GM06990 (cell line): Measurements from ENCODE around the gene TECR.
"Not testable (repeated sequence)": the region's sequence is repeated elsewhere in the genome, so short reads cannot be mapped to it uniquely, and the experiment has no call there.

Experiments used
- DNase-seq: peaks from one replicate; pipeline ENCODE4 v3.0.0-alpha.2; 2011; ENCODE audit not compliant: insufficient read length; ENCODE audit errors: extremely low read depth
- H3K27me3 ChIP-seq: replicated peaks from 2 replicates; pipeline ENCODE4 v1.6.0; 2011; ENCODE audit warnings: low read length; ENCODE audit not compliant: control insufficient read depth, insufficient read depth
- H3K36me3 ChIP-seq: 2 replicates; pipeline ENCODE4 v1.5.1; 2011; ENCODE audit warnings: low read length; ENCODE audit not compliant: control insufficient read depth, insufficient read depth
- H3K4me3 ChIP-seq: replicated peaks from 2 replicates; pipeline ENCODE4 v1.5.1; 2011; ENCODE audit warnings: low read depth, mild to moderate bottlenecking, control low read depth, low read length
- TF ChIP-seq, protein P1 (sequence below): IDR thresholded peaks from 2 replicates; pipeline ENCODE4 v1.5.1; 2011; ENCODE audit warnings: low read length, control low read depth, mild to moderate bottlenecking, inconsistent platforms; ENCODE audit not compliant: insufficient read depth, poor library complexity, severe bottlenecking

The TECR gene

DNA sequence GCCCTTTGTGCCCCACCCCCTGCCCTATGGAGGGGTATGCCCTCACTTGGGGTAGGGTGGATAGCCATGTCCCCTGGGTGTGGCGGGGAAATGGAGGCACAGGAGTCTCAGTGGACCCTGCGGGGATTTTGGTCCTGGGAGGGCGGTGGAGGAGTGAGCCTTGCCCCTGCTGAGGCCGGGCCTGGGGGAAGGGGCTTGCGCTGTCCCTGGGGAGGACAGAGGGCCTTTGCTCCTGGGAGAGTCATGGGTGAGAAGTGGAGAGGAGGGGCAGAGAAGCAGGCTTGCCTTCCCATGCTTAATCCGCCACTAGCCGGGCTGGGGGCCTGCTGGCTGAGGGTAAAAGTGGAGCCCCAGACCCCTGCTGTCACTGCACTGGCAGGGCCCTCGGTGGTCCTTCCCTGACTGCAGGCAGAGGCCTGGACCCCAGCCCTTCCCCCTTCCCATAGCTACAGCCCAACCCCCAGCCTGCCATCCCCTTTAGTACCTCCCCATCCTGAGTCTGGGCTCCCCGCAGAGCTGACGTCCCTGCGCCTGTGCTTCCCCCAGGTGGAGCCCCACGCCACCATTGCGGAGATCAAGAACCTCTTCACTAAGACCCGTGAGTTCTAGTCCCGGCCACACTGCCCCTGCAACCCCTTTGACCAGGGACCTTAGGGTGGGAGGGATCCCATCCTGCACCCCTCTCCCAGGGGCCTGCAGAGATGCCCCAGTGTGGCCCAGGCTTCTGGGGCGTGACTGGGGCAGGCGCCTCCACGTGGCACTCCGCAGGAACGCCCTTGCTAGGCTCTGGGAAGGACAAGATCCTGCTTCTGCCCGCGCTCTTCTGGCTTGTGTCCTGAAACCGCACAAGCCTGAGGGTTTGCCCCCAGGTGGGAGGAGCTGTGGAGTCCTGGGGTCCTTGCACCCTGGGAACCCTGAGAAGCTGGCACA lies 33.5 kb downstream of the TECR start:
- Histone ChIP-seq H3K27me3 (no peaks in the 10 kb centered on the region), H3K4me3 (no peak overlapping the region), H3K36me3 (peaks cover 9% of the 10 kb centered on the region)
- DNase-seq, result no peak
- TF ChIP-seq, protein P1, sequence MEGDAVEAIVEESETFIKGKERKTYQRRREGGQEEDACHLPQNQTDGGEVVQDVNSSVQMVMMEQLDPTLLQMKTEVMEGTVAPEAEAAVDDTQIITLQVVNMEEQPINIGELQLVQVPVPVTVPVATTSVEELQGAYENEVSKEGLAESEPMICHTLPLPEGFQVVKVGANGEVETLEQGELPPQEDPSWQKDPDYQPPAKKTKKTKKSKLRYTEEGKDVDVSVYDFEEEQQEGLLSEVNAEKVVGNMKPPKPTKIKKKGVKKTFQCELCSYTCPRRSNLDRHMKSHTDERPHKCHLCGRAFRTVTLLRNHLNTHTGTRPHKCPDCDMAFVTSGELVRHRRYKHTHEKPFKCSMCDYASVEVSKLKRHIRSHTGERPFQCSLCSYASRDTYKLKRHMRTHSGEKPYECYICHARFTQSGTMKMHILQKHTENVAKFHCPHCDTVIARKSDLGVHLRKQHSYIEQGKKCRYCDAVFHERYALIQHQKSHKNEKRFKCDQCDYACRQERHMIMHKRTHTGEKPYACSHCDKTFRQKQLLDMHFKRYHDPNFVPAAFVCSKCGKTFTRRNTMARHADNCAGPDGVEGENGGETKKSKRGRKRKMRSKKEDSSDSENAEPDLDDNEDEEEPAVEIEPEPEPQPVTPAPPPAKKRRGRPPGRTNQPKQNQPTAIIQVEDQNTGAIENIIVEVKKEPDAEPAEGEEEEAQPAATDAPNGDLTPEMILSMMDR, result no peak

DNA sequence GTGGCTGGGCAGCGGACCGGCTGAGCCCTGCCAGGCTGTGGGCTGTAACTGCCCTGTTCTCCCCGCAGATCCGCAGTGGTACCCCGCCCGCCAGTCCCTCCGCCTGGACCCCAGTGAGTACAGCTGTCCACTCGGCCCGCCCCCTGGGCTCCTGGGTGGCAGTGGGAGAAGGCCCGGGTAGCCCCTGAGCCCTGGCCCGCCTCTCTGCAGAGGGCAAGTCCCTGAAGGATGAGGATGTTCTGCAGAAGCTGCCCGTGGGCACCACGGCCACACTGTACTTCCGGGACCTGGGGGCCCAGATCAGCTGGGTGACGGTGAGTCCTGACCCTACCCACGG lies 34.2 kb downstream of the TECR start:
- TF ChIP-seq, protein P1, result no peak
- Histone ChIP-seq H3K36me3 (peaks cover 9% of the 10 kb centered on the region), H3K4me3 (no peak overlapping the region), H3K27me3 (no peaks in the 10 kb centered on the region)
- DNase-seq, result no peak

DNA sequence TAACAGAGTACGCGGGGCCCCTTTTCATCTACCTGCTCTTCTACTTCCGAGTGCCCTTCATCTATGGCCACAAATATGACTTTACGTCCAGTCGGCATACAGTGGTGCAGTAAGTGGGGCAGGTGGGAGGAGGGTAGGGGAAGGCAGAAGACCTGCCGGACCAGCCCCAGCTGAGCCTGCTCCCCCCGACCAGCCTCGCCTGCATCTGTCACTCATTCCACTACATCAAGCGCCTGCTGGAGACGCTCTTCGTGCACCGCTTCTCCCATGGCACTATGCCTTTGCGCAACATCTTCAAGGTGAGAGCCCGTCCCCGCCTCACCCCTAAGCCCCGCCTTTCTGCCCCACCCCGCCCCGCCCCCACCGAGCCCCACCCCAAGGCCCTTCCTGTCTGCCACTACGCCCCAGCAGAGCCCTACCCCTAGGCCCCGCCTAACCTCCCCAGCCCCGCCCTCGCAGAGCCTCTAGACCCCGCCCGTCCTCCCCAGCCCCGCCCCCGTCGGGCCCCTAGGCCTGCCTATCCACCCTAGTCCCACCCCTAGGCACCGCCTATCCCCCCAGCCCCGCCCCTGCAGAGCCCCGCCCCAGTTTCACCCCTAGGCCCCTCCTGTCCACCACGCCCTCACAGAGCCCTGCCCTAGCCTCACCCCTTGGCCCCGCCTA lies 34.7 kb downstream of the TECR start:
- DNase-seq, result peak; percentile 76
- Histone ChIP-seq H3K36me3 (peaks cover 9% of the 10 kb centered on the region), H3K4me3 (no peak overlapping the region), H3K27me3 (no peaks in the 10 kb centered on the region)
- TF ChIP-seq, protein P1, result no peak

DNA sequence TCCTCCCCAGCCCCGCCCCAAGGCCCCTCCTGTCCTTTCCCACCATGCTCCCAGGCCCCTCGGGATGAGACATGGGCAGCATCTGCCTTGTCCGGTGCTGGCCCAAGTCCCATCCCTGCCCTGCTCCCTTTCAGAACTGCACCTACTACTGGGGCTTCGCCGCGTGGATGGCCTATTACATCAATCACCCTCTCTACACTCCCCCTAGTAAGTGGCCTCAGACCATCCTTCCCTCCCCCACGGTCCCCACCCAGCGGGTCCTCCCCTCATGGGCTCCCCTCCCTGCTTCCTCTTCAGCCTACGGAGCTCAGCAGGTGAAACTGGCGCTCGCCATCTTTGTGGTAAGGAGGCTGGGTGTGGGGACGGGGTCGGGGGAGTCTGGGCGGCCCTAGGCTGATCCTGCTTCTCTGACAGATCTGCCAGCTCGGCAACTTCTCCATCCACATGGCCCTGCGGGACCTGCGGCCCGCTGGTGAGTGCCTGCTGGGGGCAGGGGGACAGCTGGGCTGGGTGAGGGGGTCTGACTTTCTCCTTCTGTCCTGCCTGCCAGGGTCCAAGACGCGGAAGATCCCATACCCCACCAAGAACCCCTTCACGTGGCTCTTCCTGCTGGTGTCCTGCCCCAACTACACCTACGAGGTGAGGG lies 35.4 kb downstream of the TECR start:
- not testable (repeated sequence) for H3K36me3 ChIP-seq, H3K4me3 ChIP-seq, DNase-seq, H3K27me3 ChIP-seq

DNA sequence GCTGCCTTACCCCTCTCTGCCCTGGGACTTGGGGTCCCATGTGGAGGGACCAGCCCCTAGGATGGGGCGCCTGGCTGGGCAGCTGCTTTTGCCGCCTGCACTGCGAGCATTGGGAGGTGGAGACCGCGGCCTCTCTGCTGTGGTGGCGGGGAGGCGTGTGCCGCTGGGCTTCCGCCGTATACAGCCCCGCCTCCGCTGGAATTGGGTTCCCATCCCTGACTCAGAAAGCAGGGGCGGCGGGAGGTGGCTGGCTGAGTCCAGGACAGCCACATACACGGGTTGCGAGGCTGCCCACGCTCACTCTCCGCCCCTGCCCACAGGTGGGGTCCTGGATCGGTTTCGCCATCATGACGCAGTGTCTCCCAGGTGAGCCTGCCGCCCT lies 35.9 kb downstream of the TECR start:
- Histone ChIP-seq H3K4me3 (no peak overlapping the region), H3K27me3 (no peaks in the 10 kb centered on the region), H3K36me3 (peaks cover 9% of the 10 kb centered on the region)
- no peak for DNase-seq
- TF ChIP-seq, protein P1, result no peak
